H9 (cell line): ENCODE measurements around the gene EXOC6. TPM values are rescaled to one million over a fixed set of nuclear protein-coding genes. Genes with fewer than 3 reads are reported as not detected.

Source experiments
- DNase-seq: peaks from one replicate; pipeline ENCODE4 v3.0.0-alpha.2; 2017
- H2AFZ ChIP-seq: one replicate; pipeline ENCODE4 v1.6.1; 2013; ENCODE audit warnings: mild to moderate bottlenecking, low read length, control low read depth, moderate library complexity
- H2AK5ac ChIP-seq: 2 replicates; pipeline ENCODE4 v1.6.1; 2013; ENCODE audit warnings: low read length, control low read depth, mixed read lengths; ENCODE audit not compliant: insufficient read length
- H2BK120ac ChIP-seq: one replicate; pipeline ENCODE4 v1.6.1; 2013; ENCODE audit warnings: low read depth, mild to moderate bottlenecking, low read length, control low read depth, inconsistent platforms; ENCODE audit not compliant: poor library complexity, severe bottlenecking
- H2BK12ac ChIP-seq: 2 replicates; pipeline ENCODE4 v1.6.1; 2013; ENCODE audit warnings: low read length, control low read depth, mixed read lengths, low read depth; ENCODE audit not compliant: insufficient read length
- H2BK15ac ChIP-seq: 2 replicates; pipeline ENCODE4 v1.6.1; 2013; ENCODE audit warnings: low read depth, low read length, control low read depth
- H2BK20ac ChIP-seq: one replicate; pipeline ENCODE4 v1.6.1; 2013; ENCODE audit warnings: low read depth, mild to moderate bottlenecking, low read length, control low read depth, inconsistent platforms; ENCODE audit not compliant: poor library complexity, severe bottlenecking
- H2BK5ac ChIP-seq: 2 replicates; pipeline ENCODE4 v1.6.1; 2013; ENCODE audit warnings: low read length, control low read depth, mixed read lengths; ENCODE audit not compliant: insufficient read length
- H3K14ac ChIP-seq: 2 replicates; pipeline ENCODE4 v1.6.1; 2013; ENCODE audit warnings: low read length, control low read depth; ENCODE audit not compliant: insufficient read depth
- H3K18ac ChIP-seq: 2 replicates; pipeline ENCODE4 v1.6.1; 2013; ENCODE audit warnings: low read depth, mild to moderate bottlenecking, mixed read lengths, low read length, control low read depth; ENCODE audit not compliant: insufficient read length
- H3K23ac ChIP-seq: 2 replicates; pipeline ENCODE4 v1.6.1; 2013; ENCODE audit warnings: low read length, control low read depth, mixed read lengths, low read depth; ENCODE audit not compliant: insufficient read length
- H3K23me2 ChIP-seq: 2 replicates; pipeline ENCODE4 v1.6.1; 2013; ENCODE audit warnings: low read depth, mild to moderate bottlenecking, mixed read lengths, low read length, control low read depth; ENCODE audit not compliant: insufficient read length, poor library complexity, severe bottlenecking
- H3K27ac ChIP-seq: 2 replicates; pipeline ENCODE4 v1.5.1; 2013; ENCODE audit warnings: low read length, control low read depth, mixed read lengths, low read depth; ENCODE audit not compliant: insufficient read length
- H3K27me3 ChIP-seq: 2 replicates; pipeline ENCODE4 v1.6.1; 2013; ENCODE audit warnings: low read length, control low read depth, inconsistent platforms; ENCODE audit not compliant: insufficient read depth
- H3K4ac ChIP-seq: 2 replicates; pipeline ENCODE4 v1.6.1; 2013; ENCODE audit warnings: low read depth, mild to moderate bottlenecking, control low read depth, inconsistent platforms, low read length, moderate library complexity
- H3K4me1 ChIP-seq: 2 replicates; pipeline ENCODE4 v1.6.1; 2013; ENCODE audit warnings: low read length, control low read depth, inconsistent platforms; ENCODE audit not compliant: insufficient read depth
- H3K4me2 ChIP-seq: 2 replicates; pipeline ENCODE4 v1.6.1; 2013; ENCODE audit warnings: low read length, control low read depth, mixed read lengths; ENCODE audit not compliant: insufficient read length, insufficient read depth
- H3K56ac ChIP-seq: 2 replicates; pipeline ENCODE4 v1.6.1; 2013; ENCODE audit warnings: low read depth, mild to moderate bottlenecking, mixed read lengths, low read length, control low read depth; ENCODE audit not compliant: insufficient read length
- H3K79me1 ChIP-seq: 2 replicates; pipeline ENCODE4 v1.6.1; 2013; ENCODE audit warnings: low read depth, mild to moderate bottlenecking, moderate library complexity, low read length, control low read depth, inconsistent platforms; ENCODE audit not compliant: insufficient read depth, poor library complexity, severe bottlenecking
- H3K79me2 ChIP-seq: 2 replicates; pipeline ENCODE4 v1.6.1; 2013; ENCODE audit warnings: low read length, control low read depth, inconsistent platforms; ENCODE audit not compliant: insufficient read depth
- H3K9ac ChIP-seq: 2 replicates; pipeline ENCODE4 v1.6.1; 2013; ENCODE audit warnings: low read length, control low read depth, mixed read lengths; ENCODE audit not compliant: insufficient read length; ENCODE audit errors: extremely low read depth
- H3K9me3 ChIP-seq: one replicate; pipeline ENCODE4 v1.6.1; 2013; ENCODE audit warnings: low read depth, low read length, inconsistent platforms; ENCODE audit not compliant: control insufficient read depth
- H3T11ph ChIP-seq: one replicate; pipeline ENCODE4 v1.6.1; 2013; ENCODE audit warnings: mild to moderate bottlenecking, low read length, control low read depth, inconsistent platforms
- H4K20me1 ChIP-seq: one replicate; pipeline ENCODE4 v1.6.1; 2013; ENCODE audit not compliant: control insufficient read depth, insufficient read length, insufficient read depth
- H4K5ac ChIP-seq: 2 replicates; pipeline ENCODE4 v1.6.1; 2013; ENCODE audit warnings: low read depth, mild to moderate bottlenecking, mixed read lengths, low read length, control low read depth; ENCODE audit not compliant: insufficient read length
- H4K8ac ChIP-seq: replicated peaks from 2 replicates; pipeline ENCODE4 v1.6.1; 2013; ENCODE audit warnings: low read length, control low read depth, mixed read lengths, low read depth; ENCODE audit not compliant: insufficient read length
- H4K91ac ChIP-seq: 2 replicates; pipeline ENCODE4 v1.6.1; 2013; ENCODE audit warnings: low read depth, mild to moderate bottlenecking, moderate library complexity, mixed read lengths, low read length, control low read depth; ENCODE audit not compliant: insufficient read length
- H3K27ac Mint-ChIP-seq, 3 experiments: 2 replicates in 2 of 3; 3 replicates in 1 of 3; pipeline ENCODE4 v1.8.0; 2020 to 2021; ENCODE audit warnings: mixed read lengths in 3 of 3, mild to moderate bottlenecking in 1 of 3, moderate library complexity in 1 of 3
- H3K27me3 Mint-ChIP-seq: 2 replicates; pipeline ENCODE4 v1.8.0; 2021; ENCODE audit warnings: low read depth, mild to moderate bottlenecking, moderate library complexity, mixed read lengths
- H3K36me3 Mint-ChIP-seq, 3 experiments: 2 replicates in 2 of 3; 3 replicates in 1 of 3; pipeline ENCODE4 v1.8.0; 2020 to 2021; ENCODE audit warnings: low read depth in 3 of 3, mixed read lengths in 3 of 3; ENCODE audit not compliant: insufficient read depth in 1 of 3
- H3K4me1 Mint-ChIP-seq, 2 experiments: 2 replicates each; pipeline ENCODE4 v1.8.0; 2020; ENCODE audit warnings: mixed read lengths in 2 of 2
- H3K4me3 Mint-ChIP-seq, 2 experiments: 2 replicates in 1 of 2; 3 replicates in 1 of 2; pipeline ENCODE4 v1.8.0; 2020 to 2021; ENCODE audit warnings: mild to moderate bottlenecking in 2 of 2, mixed read lengths in 2 of 2, moderate library complexity in 1 of 2
- H3K9me3 Mint-ChIP-seq, 2 experiments: 2 replicates in 1 of 2; 3 replicates in 1 of 2; pipeline ENCODE4 v1.8.0; 2020; ENCODE audit warnings: mild to moderate bottlenecking in 2 of 2, mixed read lengths in 2 of 2, moderate library complexity in 1 of 2
- CTCF ChIP-seq: fragments of 200-600 bp; sonication (generic); conservative IDR thresholded peaks from 3 replicates; pipeline ENCODE4 v1.8.0; 2021; ENCODE audit warnings: antibody characterized with exemption, mild to moderate bottlenecking
- total RNA-seq: library from RNA; stranded (reverse); gene quantifications from 2 replicates; pipeline ENCODE4 v1.2.1, GENCODE V29; 2021

The EXOC6 gene
- total RNA-seq, 1 experiment from 2014 or later = 9.0 TPM

- no peak overlapping the region for H2BK5ac ChIP-seq
- H3K4me1 ChIP-seq = peaks cover 6% of the 10 kb centered on the region; the same call in 1 of the 2 replicates
Observed at GRCh38 chr10:92890471-92890870, 42.2 kb downstream of the EXOC6 start.

More at GRCh38 chr10:92890471-92890870, 42.2 kb downstream of the EXOC6 start:
- Mint-ChIP-seq H3K27ac (no peak overlapping the region), H3K27me3 (no peaks in the 10 kb centered on the region), H3K9me3 (no peaks in the 10 kb centered on the region), H3K4me1 (peaks cover 42 to 48% of the 10 kb centered on the region in 2 experiments), H3K36me3 (no peaks in the 10 kb centered on the region), H3K4me3 (no peak overlapping the region)
- H3K9ac ChIP-seq = no peak overlapping the region
- no peak overlapping the region for H2AK5ac ChIP-seq
- no peak for TF ChIP-seq CTCF
- no peak overlapping the region for H3K27ac ChIP-seq
- H4K8ac ChIP-seq = no peak overlapping the region
- H3K4ac ChIP-seq = no peak overlapping the region
- no peaks in the 10 kb centered on the region for H3K79me1 ChIP-seq
- no peak overlapping the region for H3K4me2 ChIP-seq
- no peak overlapping the region for H3K23ac ChIP-seq
- no peak overlapping the region for H3T11ph ChIP-seq
- no peaks in the 10 kb centered on the region for H3K79me2 ChIP-seq
- DNase-seq = no peak
- H2BK15ac ChIP-seq = no peak overlapping the region
- H4K20me1 ChIP-seq = no peaks in the 10 kb centered on the region
- no peaks in the 10 kb centered on the region for H3K27me3 ChIP-seq
- H3K18ac ChIP-seq = no peak overlapping the region
- H3K23me2 ChIP-seq = no peaks in the 10 kb centered on the region
- no peak overlapping the region for H2AFZ ChIP-seq
- H2BK20ac ChIP-seq = no peak overlapping the region
- no peak overlapping the region for H2BK12ac ChIP-seq
- H4K91ac ChIP-seq = no peak overlapping the region
- H3K9me3 ChIP-seq = no peaks in the 10 kb centered on the region
- H3K56ac ChIP-seq = no peak overlapping the region
- no peak overlapping the region for H4K5ac ChIP-seq
- H3K14ac ChIP-seq = no peak overlapping the region
- no peak overlapping the region for H2BK120ac ChIP-seq
